Measurements from ENCODE around the gene TCP11L2. TPM values are rescaled to one million over a fixed set of nuclear protein-coding genes. Genes with fewer than 3 reads are reported as not detected.
A peak's percentile ranks its signal among the peaks of the same experiment; 100 is the strongest.

Gene TCP11L2
- total and polyA plus RNA-seq, 2 of the 13 experiments (the other 11 are each of a cell fraction or from before 2014, with no cell fraction given) = 4.6 to 24.1 TPM

DNA sequence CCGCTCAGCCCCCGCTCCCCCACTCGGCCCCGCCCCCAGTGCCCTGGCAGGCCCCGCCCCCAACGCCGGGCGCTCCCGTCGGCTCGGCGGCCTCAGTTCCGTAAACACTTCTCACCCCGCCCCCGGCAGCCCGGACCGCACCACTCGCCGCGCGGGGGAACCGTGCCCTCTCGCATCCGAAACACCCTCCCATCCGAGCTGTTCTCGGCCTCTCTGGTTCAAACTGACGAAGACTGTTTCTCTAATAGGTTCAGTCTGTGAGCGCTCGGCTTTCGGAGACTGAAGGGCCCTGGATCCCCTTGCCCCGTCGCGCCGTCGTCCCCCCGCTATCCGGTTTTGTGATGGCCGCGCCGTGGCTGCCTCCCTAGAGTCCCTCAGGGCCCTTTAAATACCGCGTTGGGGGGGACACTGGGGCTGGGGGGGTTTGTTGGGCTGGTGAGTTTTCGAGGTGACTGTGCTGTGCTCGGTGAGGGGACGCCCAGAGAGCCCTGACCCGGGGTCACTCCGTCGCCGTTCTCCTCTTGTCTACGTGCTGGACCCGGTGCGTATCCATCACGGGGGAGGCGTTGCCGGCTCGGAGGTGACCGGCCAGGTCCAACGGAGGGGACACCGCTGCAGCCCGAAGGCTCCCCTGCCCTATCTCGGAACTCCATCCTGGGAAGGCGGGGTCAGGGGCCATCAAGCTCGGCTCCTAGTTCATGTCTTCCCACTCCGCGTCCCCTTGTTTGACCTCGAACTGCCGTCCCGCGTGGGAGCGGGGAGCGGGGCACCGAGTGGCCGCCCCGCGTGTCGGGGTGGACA lies at the start of gene TCP11L2 (continued):
- TF ChIP-seq CCDC6 (CRISPR knock-in tag; IDR thresholded peaks at IDR 0.05) (no peak), FOSL1 (CRISPR knock-in tag; IDR thresholded peaks at IDR 0.05; ENCODE audit: borderline replicate concordance) (no peak), BHLHE40 (IDR thresholded peaks at IDR 0.05; ENCODE audit: low read length) (peak; percentile 95), ZNF17 (CRISPR knock-in tag; IDR thresholded peaks at IDR 0.05) (no peak), ZMAT5 (CRISPR knock-in tag; IDR thresholded peaks at IDR 0.05; ENCODE audit: borderline replicate concordance, low read depth) (no peak), ZNF441 (CRISPR knock-in tag; IDR thresholded peaks at IDR 0.05; ENCODE audit: borderline replicate concordance) (peak; percentile 45; the same call in 1 of the 2 replicates), NR2C2 (CRISPR knock-in tag; IDR thresholded peaks at IDR 0.05; ENCODE audit: borderline replicate concordance) (peak; percentile 49), HMG20A (CRISPR knock-in tag; IDR thresholded peaks at IDR 0.05; ENCODE audit: borderline replicate concordance) (no peak), ZNF747 (CRISPR knock-in tag; IDR thresholded peaks at IDR 0.05; ENCODE audit: borderline replicate concordance) (no peak), MXD4 (CRISPR knock-in tag; IDR thresholded peaks at IDR 0.05) (0 out of 2 replicates have a peak, but pooled peaks have one; percentile 5), ZNF891 (CRISPR knock-in tag; IDR thresholded peaks at IDR 0.05) (peak; percentile 75), KAT7 (CRISPR knock-in tag; IDR thresholded peaks at IDR 0.05; ENCODE audit: borderline replicate concordance) (peak; percentile 64), SRF (IDR thresholded peaks at IDR 0.05; ENCODE audit: low read depth, low read length) (no peak), ATRX (CRISPR knock-in tag; IDR thresholded peaks at IDR 0.05; ENCODE audit: borderline replicate concordance) (no peak)
- TF ChIP-seq, protein P1, sequence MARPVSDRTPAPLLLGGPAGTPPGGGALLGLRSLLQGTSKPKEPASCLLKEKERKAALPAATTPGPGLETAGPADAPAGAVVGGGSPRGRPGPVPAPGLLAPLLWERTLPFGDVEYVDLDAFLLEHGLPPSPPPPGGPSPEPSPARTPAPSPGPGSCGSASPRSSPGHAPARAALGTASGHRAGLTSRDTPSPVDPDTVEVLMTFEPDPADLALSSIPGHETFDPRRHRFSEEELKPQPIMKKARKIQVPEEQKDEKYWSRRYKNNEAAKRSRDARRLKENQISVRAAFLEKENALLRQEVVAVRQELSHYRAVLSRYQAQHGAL (CRISPR knock-in tag; IDR thresholded peaks at IDR 0.05; ENCODE audit: not compliant biosample characterization) = no peak
- TF ChIP-seq, protein P2, sequence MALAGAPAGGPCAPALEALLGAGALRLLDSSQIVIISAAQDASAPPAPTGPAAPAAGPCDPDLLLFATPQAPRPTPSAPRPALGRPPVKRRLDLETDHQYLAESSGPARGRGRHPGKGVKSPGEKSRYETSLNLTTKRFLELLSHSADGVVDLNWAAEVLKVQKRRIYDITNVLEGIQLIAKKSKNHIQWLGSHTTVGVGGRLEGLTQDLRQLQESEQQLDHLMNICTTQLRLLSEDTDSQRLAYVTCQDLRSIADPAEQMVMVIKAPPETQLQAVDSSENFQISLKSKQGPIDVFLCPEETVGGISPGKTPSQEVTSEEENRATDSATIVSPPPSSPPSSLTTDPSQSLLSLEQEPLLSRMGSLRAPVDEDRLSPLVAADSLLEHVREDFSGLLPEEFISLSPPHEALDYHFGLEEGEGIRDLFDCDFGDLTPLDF (CRISPR knock-in tag; IDR thresholded peaks at IDR 0.05) = no peak
- TF ChIP-seq, protein P3, sequence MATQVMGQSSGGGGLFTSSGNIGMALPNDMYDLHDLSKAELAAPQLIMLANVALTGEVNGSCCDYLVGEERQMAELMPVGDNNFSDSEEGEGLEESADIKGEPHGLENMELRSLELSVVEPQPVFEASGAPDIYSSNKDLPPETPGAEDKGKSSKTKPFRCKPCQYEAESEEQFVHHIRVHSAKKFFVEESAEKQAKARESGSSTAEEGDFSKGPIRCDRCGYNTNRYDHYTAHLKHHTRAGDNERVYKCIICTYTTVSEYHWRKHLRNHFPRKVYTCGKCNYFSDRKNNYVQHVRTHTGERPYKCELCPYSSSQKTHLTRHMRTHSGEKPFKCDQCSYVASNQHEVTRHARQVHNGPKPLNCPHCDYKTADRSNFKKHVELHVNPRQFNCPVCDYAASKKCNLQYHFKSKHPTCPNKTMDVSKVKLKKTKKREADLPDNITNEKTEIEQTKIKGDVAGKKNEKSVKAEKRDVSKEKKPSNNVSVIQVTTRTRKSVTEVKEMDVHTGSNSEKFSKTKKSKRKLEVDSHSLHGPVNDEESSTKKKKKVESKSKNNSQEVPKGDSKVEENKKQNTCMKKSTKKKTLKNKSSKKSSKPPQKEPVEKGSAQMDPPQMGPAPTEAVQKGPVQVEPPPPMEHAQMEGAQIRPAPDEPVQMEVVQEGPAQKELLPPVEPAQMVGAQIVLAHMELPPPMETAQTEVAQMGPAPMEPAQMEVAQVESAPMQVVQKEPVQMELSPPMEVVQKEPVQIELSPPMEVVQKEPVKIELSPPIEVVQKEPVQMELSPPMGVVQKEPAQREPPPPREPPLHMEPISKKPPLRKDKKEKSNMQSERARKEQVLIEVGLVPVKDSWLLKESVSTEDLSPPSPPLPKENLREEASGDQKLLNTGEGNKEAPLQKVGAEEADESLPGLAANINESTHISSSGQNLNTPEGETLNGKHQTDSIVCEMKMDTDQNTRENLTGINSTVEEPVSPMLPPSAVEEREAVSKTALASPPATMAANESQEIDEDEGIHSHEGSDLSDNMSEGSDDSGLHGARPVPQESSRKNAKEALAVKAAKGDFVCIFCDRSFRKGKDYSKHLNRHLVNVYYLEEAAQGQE (IDR thresholded peaks at IDR 0.05; ENCODE audit: borderline replicate concordance in 1 of 2, low read depth in 1 of 2, low read length in 2 of 2) = peak in 1 of 2 experiments; percentile 17; a peak in 1 of 4 replicates
- TF ChIP-seq, protein P4, sequence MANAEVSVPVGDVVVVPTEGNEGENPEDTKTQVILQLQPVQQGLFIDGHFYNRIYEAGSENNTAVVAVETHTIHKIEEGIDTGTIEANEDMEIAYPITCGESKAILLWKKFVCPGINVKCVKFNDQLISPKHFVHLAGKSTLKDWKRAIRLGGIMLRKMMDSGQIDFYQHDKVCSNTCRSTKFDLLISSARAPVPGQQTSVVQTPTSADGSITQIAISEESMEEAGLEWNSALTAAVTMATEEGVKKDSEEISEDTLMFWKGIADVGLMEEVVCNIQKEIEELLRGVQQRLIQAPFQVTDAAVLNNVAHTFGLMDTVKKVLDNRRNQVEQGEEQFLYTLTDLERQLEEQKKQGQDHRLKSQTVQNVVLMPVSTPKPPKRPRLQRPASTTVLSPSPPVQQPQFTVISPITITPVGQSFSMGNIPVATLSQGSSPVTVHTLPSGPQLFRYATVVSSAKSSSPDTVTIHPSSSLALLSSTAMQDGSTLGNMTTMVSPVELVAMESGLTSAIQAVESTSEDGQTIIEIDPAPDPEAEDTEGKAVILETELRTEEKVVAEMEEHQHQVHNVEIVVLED (CRISPR knock-in tag; IDR thresholded peaks at IDR 0.05; ENCODE audit: borderline replicate concordance) = peak; percentile 70
- TF ChIP-seq, protein P5, sequence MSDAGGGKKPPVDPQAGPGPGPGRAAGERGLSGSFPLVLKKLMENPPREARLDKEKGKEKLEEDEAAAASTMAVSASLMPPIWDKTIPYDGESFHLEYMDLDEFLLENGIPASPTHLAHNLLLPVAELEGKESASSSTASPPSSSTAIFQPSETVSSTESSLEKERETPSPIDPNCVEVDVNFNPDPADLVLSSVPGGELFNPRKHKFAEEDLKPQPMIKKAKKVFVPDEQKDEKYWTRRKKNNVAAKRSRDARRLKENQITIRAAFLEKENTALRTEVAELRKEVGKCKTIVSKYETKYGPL (CRISPR knock-in tag; IDR thresholded peaks at IDR 0.05) = no peak
